Vagina (tissue), 2 donors: Measurements from ENCODE around the gene TJP2.

Experiments
- POLR2AphosphoS5 ChIP-seq, 2 donors: sonication (generic); formaldehyde crosslinking; IDR thresholded peaks; one replicate each; pipeline ENCODE4 v1.9.0; 2017; ENCODE audit warnings: antibody characterized with exemption in 2 of 2, mild to moderate bottlenecking in 2 of 2, low read depth in 1 of 2; ENCODE audit not compliant: insufficient read depth in 1 of 2
- TF ChIP-seq, protein P1 (sequence below), 3 experiments: fragments of 450-650 bp in 2 of 3; fragments of 200-600 bp in 1 of 3; sonication (generic) in 1 of 3; IDR thresholded peaks; one replicate each; pipeline ENCODE4 v1.5.1; 2017 to 2019; ENCODE audit warnings: antibody characterized with exemption in 3 of 3, mild to moderate bottlenecking in 2 of 3, moderate library complexity in 2 of 3

- TF ChIP-seq, protein P1, sequence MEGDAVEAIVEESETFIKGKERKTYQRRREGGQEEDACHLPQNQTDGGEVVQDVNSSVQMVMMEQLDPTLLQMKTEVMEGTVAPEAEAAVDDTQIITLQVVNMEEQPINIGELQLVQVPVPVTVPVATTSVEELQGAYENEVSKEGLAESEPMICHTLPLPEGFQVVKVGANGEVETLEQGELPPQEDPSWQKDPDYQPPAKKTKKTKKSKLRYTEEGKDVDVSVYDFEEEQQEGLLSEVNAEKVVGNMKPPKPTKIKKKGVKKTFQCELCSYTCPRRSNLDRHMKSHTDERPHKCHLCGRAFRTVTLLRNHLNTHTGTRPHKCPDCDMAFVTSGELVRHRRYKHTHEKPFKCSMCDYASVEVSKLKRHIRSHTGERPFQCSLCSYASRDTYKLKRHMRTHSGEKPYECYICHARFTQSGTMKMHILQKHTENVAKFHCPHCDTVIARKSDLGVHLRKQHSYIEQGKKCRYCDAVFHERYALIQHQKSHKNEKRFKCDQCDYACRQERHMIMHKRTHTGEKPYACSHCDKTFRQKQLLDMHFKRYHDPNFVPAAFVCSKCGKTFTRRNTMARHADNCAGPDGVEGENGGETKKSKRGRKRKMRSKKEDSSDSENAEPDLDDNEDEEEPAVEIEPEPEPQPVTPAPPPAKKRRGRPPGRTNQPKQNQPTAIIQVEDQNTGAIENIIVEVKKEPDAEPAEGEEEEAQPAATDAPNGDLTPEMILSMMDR (IDR thresholded peaks at IDR 0.05), result no peak
- TF ChIP-seq POLR2AphosphoS5 (IDR thresholded peaks at IDR 0.05; ENCODE audit: insufficient read depth in 1 of 2, low read depth in 1 of 2), result no peak
Measured at GRCh38 chr9:69143291-69143690, 30.8 kb upstream of the TJP2 start.
